Thyroid gland (tissue), 4 donors: ENCODE measurements around the gene TAAR2. TPM values are rescaled to one million over a fixed set of nuclear protein-coding genes. Genes with fewer than 3 reads are reported as not detected.

Experiments used
- DNase-seq, 2 donors: peaks; one replicate each; pipeline ENCODE4 v3.0.0-alpha.2; 2019
- H3K27ac ChIP-seq, 3 donors: fragments of 200-600 bp; sonication (generic); 1 replicate in 2 of 3; 2 replicates in 1 of 3; pipeline ENCODE4 v1.5.1; 2016 to 2019; ENCODE audit warnings: mild to moderate bottlenecking in 1 of 3, moderate library complexity in 1 of 3
- H3K27me3 ChIP-seq: fragments of 200-600 bp; sonication (generic); one replicate; pipeline ENCODE4 v1.5.1; 2019
- H3K36me3 ChIP-seq, 2 donors: fragments of 200-600 bp; sonication (generic); one replicate each; pipeline ENCODE4 v1.5.1; 2016 to 2019
- H3K4me1 ChIP-seq, 2 donors: fragments of 200-600 bp; sonication (generic); one replicate each; pipeline ENCODE4 v1.5.1; 2017 to 2019
- H3K4me3 ChIP-seq, 3 donors: fragments of 200-600 bp; sonication (generic); replicated peaks in 1 of 3; 1 replicate in 2 of 3; 2 replicates in 1 of 3; pipeline ENCODE4 v1.5.1; 2016; ENCODE audit warnings: mild to moderate bottlenecking in 1 of 3
- H3K9me3 ChIP-seq: fragments of 200-600 bp; sonication (generic); one replicate; pipeline ENCODE4 v1.5.1; 2017
- CTCF ChIP-seq, 6 experiments: fragments of 200-600 bp in 3 of 6; fragments of 450-650 bp in 3 of 6; sonication (generic) in 3 of 6; IDR thresholded peaks; one replicate each; pipeline ENCODE4 v1.5.1; 2016 to 2019; ENCODE audit warnings: antibody characterized with exemption in 6 of 6, mild to moderate bottlenecking in 2 of 6, inconsistent platforms in 1 of 6, moderate library complexity in 1 of 6
- POLR2A ChIP-seq, 2 donors: fragments of 450-650 bp; IDR thresholded peaks; one replicate each; pipeline ENCODE4 v1.6.1; 2017; ENCODE audit warnings: antibody characterized with exemption in 2 of 2, mild to moderate bottlenecking in 2 of 2, moderate library complexity in 1 of 2
- WGBS, 2 donors: methylation state at CpG; one replicate each; pipeline ENCODE4 v1.1.5; 2017; 5-methylcytosine and 5-hydroxymethylcytosine counted together
- intact Hi-C: fragments of 100-400 bp; cut with DNase I; formaldehyde crosslinking; loops from one replicate; pipeline ENCODE4 v1.15.1; 2023
- total RNA-seq, 4 donors: library from RNA; depleted of rRNA; stranded (reverse); fragments of >200 nt; gene quantifications; one replicate each; pipeline ENCODE4 v1.2.3, GENCODE V29; 2016

TAAR2 gene
- total RNA-seq, 4 donors from 2014 or later = not detected

- no peaks in the 10 kb centered on the region for H3K36me3 ChIP-seq
- H3K9me3 ChIP-seq = no peaks in the 10 kb centered on the region
- intact Hi-C loops = no loop called here
- WGBS, 2 donors = 62 to 71% methylated on average over 4 of the region's 4 CpGs
- H3K27me3 ChIP-seq = no peaks in the 10 kb centered on the region
- no peak overlapping the region for H3K4me3 ChIP-seq
- no peaks in the 10 kb centered on the region for H3K4me1 ChIP-seq
- no peak overlapping the region for H3K27ac ChIP-seq
- no peak for DNase-seq
- TF ChIP-seq POLR2A (IDR thresholded peaks at IDR 0.05) (no peak), CTCF (IDR thresholded peaks at IDR 0.05) (no peak)
These were observed 10.7 kb upstream of the TAAR2 start for GRCh38 chr6:132634796-132635195.

- no peaks in the 10 kb centered on the region for H3K27me3 ChIP-seq
- H3K9me3 ChIP-seq = no peaks in the 10 kb centered on the region
- no peak overlapping the region for H3K4me3 ChIP-seq
- intact Hi-C loops = no loop called here
- no peaks in the 10 kb centered on the region for H3K36me3 ChIP-seq
- TF ChIP-seq POLR2A (IDR thresholded peaks at IDR 0.05) (no peak), CTCF (IDR thresholded peaks at IDR 0.05) (no peak)
- DNase-seq = no peak
- H3K4me1 ChIP-seq = no peaks in the 10 kb centered on the region
- H3K27ac ChIP-seq = no peak overlapping the region
- WGBS, 2 donors = 92 to 96% methylated on average over 2 of the region's 2 CpGs
These were observed 9.3 kb upstream of the TAAR2 start for GRCh38 chr6:132633362-132633761.

GRCh38 chr6:132623106-132623845, 799 bp downstream of the TAAR2 start:
- Histone ChIP-seq H3K4me1 (no peaks in the 10 kb centered on the region), H3K9me3 (no peaks in the 10 kb centered on the region), H3K27ac (no peak overlapping the region), H3K36me3 (no peaks in the 10 kb centered on the region), H3K27me3 (no peaks in the 10 kb centered on the region), H3K4me3 (no peak overlapping the region)
- DNase-seq = no peak
- intact Hi-C loops = no loop called here
- 30 to 44% methylated on average over 6 of the region's 6 CpGs for WGBS, 2 donors
- no peak for TF ChIP-seq CTCF (IDR thresholded peaks at IDR 0.05)
- TF ChIP-seq POLR2A (IDR thresholded peaks at IDR 0.05) = no peak

- TF ChIP-seq POLR2A (IDR thresholded peaks at IDR 0.05) (no peak), CTCF (IDR thresholded peaks at IDR 0.05) (no peak)
- H3K27ac ChIP-seq = no peak overlapping the region
- H3K9me3 ChIP-seq = no peaks in the 10 kb centered on the region
- H3K4me1 ChIP-seq = no peaks in the 10 kb centered on the region
- WGBS, 2 donors = 45 to 66% methylated on average over 1 of the region's 1 CpG
- H3K27me3 ChIP-seq = no peaks in the 10 kb centered on the region
- no peak for DNase-seq
- no peak overlapping the region for H3K4me3 ChIP-seq
- intact Hi-C loops = no loop called here
- H3K36me3 ChIP-seq = no peaks in the 10 kb centered on the region
These were observed 7.4 kb downstream of the TAAR2 start for GRCh38 chr6:132616677-132617076.

GRCh38 chr6:132614554-132614953, 9.5 kb downstream of the TAAR2 start:
- H3K27me3 ChIP-seq = no peaks in the 10 kb centered on the region
- TF ChIP-seq CTCF (IDR thresholded peaks at IDR 0.05) = no peak
- TF ChIP-seq POLR2A (IDR thresholded peaks at IDR 0.05) = no peak
- no peak for DNase-seq
- no peak overlapping the region for H3K4me3 ChIP-seq
- intact Hi-C loops = no loop called here
- 77 to 83% methylated on average over 6 of the region's 7 CpGs for WGBS, 2 donors
- no peaks in the 10 kb centered on the region for H3K9me3 ChIP-seq
- H3K36me3 ChIP-seq = no peaks in the 10 kb centered on the region
- H3K27ac ChIP-seq = no peak overlapping the region
- H3K4me1 ChIP-seq = no peaks in the 10 kb centered on the region
